Adrenal gland (tissue), 5 donors: Measurements from ENCODE around the gene CHN2.

Experiments
- POLR2A ChIP-seq, 2 donors: fragments of 450-650 bp; IDR thresholded peaks; one replicate each; pipeline ENCODE4 v1.6.1; 2017; ENCODE audit warnings: antibody characterized with exemption in 2 of 2, mild to moderate bottlenecking in 2 of 2, moderate library complexity in 1 of 2
- TF ChIP-seq, protein P1 (sequence below), 6 experiments: fragments of 450-650 bp in 4 of 6; fragments of 200-600 bp in 2 of 6; sonication (generic) in 1 of 6; IDR thresholded peaks; 1 replicate in 5 of 6; 2 replicates in 1 of 6; pipeline versions ENCODE4 v1.5.1 to v1.8.0; 2016 to 2021; ENCODE audit warnings: antibody characterized with exemption in 6 of 6, mild to moderate bottlenecking in 2 of 6, moderate library complexity in 1 of 6
- donor health status: DM: no; HTN: no; CAD: no.

DNA sequence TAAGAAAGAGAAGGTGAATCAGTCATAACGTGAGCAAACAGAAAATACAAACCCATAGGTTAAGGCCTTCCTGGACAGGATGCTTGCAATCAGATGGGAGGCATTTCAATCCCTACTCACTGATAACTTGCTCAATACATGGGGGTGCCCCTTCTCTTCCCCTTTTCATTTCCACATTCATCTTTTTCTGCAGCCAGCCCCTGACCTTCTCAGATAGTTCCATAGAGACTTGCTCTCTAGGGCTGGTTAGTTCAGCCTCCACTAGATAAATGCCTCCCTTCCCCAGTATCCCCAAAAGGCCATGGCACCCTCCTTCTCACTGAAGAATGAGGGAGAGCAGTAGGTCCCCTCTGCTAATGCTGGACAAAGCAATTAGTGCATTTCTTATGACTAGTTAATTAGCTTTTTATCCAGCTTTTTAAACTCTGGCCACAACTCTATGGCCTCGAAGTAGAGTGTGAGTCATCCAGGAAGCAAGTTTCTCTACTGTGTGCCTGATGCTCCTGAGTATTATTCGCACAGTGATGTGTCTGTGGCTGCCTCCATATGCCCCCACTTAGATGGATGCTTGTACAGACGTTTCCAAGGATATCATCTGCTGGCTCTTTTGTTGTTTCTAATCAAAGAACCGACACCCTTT is 12.7 kb downstream of the CHN2 start:
- no peak for TF ChIP-seq POLR2A (IDR thresholded peaks at IDR 0.05)
- TF ChIP-seq, protein P1, sequence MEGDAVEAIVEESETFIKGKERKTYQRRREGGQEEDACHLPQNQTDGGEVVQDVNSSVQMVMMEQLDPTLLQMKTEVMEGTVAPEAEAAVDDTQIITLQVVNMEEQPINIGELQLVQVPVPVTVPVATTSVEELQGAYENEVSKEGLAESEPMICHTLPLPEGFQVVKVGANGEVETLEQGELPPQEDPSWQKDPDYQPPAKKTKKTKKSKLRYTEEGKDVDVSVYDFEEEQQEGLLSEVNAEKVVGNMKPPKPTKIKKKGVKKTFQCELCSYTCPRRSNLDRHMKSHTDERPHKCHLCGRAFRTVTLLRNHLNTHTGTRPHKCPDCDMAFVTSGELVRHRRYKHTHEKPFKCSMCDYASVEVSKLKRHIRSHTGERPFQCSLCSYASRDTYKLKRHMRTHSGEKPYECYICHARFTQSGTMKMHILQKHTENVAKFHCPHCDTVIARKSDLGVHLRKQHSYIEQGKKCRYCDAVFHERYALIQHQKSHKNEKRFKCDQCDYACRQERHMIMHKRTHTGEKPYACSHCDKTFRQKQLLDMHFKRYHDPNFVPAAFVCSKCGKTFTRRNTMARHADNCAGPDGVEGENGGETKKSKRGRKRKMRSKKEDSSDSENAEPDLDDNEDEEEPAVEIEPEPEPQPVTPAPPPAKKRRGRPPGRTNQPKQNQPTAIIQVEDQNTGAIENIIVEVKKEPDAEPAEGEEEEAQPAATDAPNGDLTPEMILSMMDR (IDR thresholded peaks at IDR 0.05): no peak
